OCI-LY3 (cell line): ENCODE results near the gene ACSS1.

Source experiments
- CTCF ChIP-seq: fragments of 200-600, 300-600 bp; sonication (generic); IDR thresholded peaks from 2 replicates; pipeline ENCODE4 v1.5.1; 2014; ENCODE audit warnings: antibody characterized with exemption, low read length, low read depth
- EZH2phosphoT487 ChIP-seq: fragments of 200-600 bp; shearing (Covaris generic); IDR thresholded peaks from 2 replicates; pipeline ENCODE4 v1.6.1; 2018; ENCODE audit warnings: antibody characterized with exemption, mixed run types, low read depth

- TF ChIP-seq CTCF (no peak), EZH2phosphoT487 (no peak)
These were observed 45.2 kb downstream of the ACSS1 start for GRCh38 chr20:25012616-25013189.
